ENCODE data around the gene ARRB1. TPM values are rescaled to one million over a fixed set of nuclear protein-coding genes. Genes with fewer than 3 reads are reported as not detected.
A peak's percentile ranks its signal among the peaks of the same experiment; 100 is the strongest.
"Not testable (repeated sequence)": the region's sequence is repeated elsewhere in the genome, so short reads cannot be mapped to it uniquely, and the experiment has no call there.

Gene ARRB1
- total RNA-seq, 1 experiment from 2014 or later: 90.1 TPM

DNA sequence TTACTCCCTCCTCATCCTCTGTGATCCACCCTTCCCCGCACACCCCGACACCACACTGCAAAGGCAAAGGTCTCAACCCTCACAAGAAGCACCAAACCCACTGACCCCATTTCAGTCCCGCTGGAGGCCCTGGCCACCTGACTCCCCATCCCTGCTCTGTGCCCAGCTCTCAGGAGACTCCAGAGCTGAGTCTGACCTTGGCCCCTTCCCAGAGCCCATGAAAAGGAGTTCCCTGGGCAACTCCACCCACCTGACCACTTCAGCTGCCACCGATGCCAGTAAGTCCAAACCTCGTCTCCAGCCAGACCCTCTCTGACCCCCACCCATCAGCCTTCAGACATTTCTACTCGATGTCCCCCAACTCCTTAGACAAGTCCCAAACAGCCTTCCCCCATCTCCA is 45.5 kb downstream of the ARRB1 start (continued):
- TF ChIP-seq GTF2I (CRISPR knock-in tag; conservative IDR thresholded peaks at IDR 0.05) (no peak), FOXP1 (CRISPR knock-in tag; IDR thresholded peaks at IDR 0.05; ENCODE audit: borderline replicate concordance) (no peak), MAX (CRISPR knock-in tag; IDR thresholded peaks at IDR 0.05) (no peak), ATF1 (CRISPR knock-in tag; IDR thresholded peaks at IDR 0.05) (no peak), SOX15 (CRISPR knock-in tag; IDR thresholded peaks at IDR 0.05) (no peak), TP53 (CRISPR knock-in tag; IDR thresholded peaks at IDR 0.05) (no peak), CREM (CRISPR knock-in tag; IDR thresholded peaks at IDR 0.05) (no peak), IRF2 (CRISPR knock-in tag; IDR thresholded peaks at IDR 0.05; ENCODE audit: borderline replicate concordance, low read depth) (no peak), FOXJ3 (CRISPR knock-in tag; IDR thresholded peaks at IDR 0.05; ENCODE audit: borderline replicate concordance) (no peak), CBFB (CRISPR knock-in tag; IDR thresholded peaks at IDR 0.05; ENCODE audit: low read depth) (no peak), ZNF671 (CRISPR knock-in tag; IDR thresholded peaks at IDR 0.05) (no peak)

DNA sequence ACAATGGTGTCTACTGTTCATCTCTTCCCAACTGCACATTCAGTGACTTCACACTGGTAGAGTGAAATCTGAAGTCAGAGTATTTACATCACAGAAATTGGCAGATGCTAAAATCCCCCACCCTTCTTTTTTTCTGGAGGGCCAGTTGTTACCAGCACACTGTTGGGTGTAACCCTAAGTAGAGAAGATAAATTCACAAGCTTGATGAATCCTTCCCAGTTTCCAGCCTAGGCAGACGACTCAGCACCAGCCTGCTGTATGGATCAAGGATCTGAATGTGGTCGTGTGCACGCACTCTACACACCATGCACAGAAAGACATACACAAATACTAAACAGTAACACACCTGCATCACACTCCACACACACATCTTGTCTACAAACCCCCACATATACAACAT is 46.0 kb downstream of the ARRB1 start:
- TF ChIP-seq ZNF232 (CRISPR knock-in tag; IDR thresholded peaks at IDR 0.05) (no peak), NR3C1 (CRISPR knock-in tag; conservative IDR thresholded peaks at IDR 0.05; ENCODE audit: low read depth) (no peak), KAT7 (CRISPR knock-in tag; IDR thresholded peaks at IDR 0.05; ENCODE audit: borderline replicate concordance) (no peak), TP53 (CRISPR knock-in tag; IDR thresholded peaks at IDR 0.05) (no peak), HMGXB4 (CRISPR knock-in tag; IDR thresholded peaks at IDR 0.05) (no peak), ZNF423 (CRISPR knock-in tag; IDR thresholded peaks at IDR 0.05) (no peak), RELA (CRISPR knock-in tag; IDR thresholded peaks at IDR 0.05; ENCODE audit: borderline replicate concordance) (no peak), ARID4B (CRISPR knock-in tag; IDR thresholded peaks at IDR 0.05; ENCODE audit: borderline replicate concordance) (no peak), ZBTB43 (CRISPR knock-in tag; IDR thresholded peaks at IDR 0.05) (no peak)
- TF ChIP-seq, protein P1, sequence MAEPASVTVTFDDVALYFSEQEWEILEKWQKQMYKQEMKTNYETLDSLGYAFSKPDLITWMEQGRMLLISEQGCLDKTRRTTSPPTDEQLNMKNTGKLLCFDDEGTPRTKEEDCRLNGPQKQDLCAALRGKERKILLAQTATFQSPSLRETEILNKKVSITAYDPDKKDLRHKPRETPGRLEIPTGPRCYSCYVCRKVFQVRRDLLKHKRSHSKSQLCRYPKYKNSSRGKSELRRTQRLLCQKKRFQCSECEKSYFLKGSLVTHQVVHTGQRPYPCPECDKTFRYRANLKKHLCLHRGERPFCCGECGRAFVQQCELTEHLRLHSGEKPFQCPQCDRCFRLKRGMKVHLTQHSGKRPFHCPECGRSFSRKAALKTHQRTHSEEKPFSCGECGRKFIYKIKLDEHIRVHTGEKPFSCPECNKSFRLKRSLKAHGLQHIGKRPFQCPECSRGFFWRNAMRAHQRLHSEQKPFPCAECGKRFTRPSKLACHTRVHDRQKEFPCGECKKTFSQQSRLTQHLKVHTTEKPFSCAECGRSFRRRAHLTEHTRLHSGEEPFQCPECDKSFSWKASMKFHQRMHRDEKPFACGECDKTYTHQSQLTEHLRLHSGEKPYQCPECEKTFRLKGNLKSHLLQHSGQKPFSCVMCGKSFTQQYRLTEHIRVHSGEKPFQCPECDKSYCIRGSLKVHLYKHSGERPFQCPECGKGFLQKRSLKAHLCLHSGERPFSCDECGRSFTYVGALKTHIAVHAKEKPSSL (CRISPR knock-in tag; conservative IDR thresholded peaks at IDR 0.05): no peak
- H3K9me3 Mint-ChIP-seq: no peaks in the 10 kb centered on the region
- H3K4me3 Mint-ChIP-seq: no peak overlapping the region
- H3K27me3 Mint-ChIP-seq (ENCODE audit: low read depth): no peaks in the 10 kb centered on the region
- ATAC-seq: no peak
- H3K36me3 Mint-ChIP-seq: no peaks in the 10 kb centered on the region
- peak overlapping the region; percentile 26 for H3K27ac Mint-ChIP-seq
- ChIA-PET CTCF (no interaction called here), POLR2A (no interaction called here)
- peaks cover 59% of the 10 kb centered on the region for H3K4me1 Mint-ChIP-seq
- DNase-seq (ENCODE audit: low spot score): no peak

DNA sequence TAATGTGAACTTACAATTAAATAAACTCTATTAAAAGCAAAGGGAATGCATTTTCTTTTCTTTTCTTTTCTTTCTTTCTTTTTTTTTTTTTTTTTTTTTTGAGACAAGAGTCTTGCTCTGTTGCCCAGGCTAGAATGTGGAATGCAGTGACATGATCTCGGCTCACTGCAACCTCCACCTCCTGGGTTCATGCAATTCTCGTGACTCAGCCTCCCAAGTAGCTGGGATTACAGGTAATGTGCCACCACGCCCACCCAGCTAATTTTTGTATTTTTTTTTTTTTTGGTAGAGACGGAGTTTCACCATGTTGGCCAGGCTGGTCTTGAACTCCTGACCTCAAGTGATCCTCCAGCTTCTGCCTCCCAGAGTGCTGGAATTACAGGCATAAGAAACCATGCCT is 46.5 kb downstream of the ARRB1 start:
- H3K4me1 Mint-ChIP-seq: peaks cover 55% of the 10 kb centered on the region
- CTCF ChIA-PET; DNase-seq (ENCODE audit: low spot score); H3K27me3 Mint-ChIP-seq (ENCODE audit: low read depth); H3K9me3 Mint-ChIP-seq; ATAC-seq; POLR2A ChIA-PET; H3K36me3 Mint-ChIP-seq; H3K27ac Mint-ChIP-seq; H3K4me3 Mint-ChIP-seq: not testable (repeated sequence)
